Measurements from ENCODE around the gene RNF183. TPM values are rescaled to one million over a fixed set of nuclear protein-coding genes. Genes with fewer than 3 reads are reported as not detected.

The RNF183 gene
- total RNA-seq, 1 donor from 2014 or later, result not detected

DNA sequence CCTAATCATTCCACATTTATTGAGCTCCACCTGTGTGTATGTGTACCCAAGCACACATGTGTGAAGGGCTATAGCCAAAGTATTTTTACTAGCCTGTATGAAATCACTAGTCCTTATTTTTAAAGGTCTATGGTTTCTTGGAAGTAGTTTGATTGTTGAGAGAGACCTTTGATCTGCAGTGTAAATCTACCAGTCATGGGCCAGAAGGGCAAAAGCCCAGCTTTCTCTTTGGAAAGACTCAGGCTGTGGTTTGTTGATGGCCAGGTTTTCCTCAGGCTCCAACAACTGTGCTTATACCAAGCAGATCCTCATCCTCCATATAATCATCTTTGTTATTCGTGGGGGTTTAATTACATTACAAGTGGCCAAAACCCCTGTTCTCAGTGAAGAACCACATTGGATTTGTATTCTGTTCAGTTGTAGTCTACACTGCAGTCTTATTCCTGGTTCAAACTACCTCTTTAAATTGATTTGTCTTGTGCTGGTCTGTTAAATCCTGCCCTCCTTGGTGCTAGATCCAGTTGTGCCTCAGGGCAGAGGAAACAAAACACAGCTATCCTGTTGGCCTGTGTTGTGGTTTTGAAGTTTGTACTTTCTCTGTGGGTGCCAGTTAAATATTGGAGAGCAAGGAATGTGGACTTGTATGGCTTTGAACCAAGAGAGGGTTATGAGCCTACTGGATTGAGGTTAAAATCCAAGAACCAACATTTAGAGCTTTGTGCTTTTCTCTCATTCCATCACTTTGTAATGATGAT is 41.1 kb downstream of the RNF183 start:
- H3K27ac Mint-ChIP-seq (ENCODE audit: unreplicated experiment), result no peak overlapping the region
- peaks cover 15% of the 10 kb centered on the region for H3K36me3 Mint-ChIP-seq (ENCODE audit: low read depth)
- H3K4me3 Mint-ChIP-seq, result no peak overlapping the region
- TF ChIP-seq, protein P1, sequence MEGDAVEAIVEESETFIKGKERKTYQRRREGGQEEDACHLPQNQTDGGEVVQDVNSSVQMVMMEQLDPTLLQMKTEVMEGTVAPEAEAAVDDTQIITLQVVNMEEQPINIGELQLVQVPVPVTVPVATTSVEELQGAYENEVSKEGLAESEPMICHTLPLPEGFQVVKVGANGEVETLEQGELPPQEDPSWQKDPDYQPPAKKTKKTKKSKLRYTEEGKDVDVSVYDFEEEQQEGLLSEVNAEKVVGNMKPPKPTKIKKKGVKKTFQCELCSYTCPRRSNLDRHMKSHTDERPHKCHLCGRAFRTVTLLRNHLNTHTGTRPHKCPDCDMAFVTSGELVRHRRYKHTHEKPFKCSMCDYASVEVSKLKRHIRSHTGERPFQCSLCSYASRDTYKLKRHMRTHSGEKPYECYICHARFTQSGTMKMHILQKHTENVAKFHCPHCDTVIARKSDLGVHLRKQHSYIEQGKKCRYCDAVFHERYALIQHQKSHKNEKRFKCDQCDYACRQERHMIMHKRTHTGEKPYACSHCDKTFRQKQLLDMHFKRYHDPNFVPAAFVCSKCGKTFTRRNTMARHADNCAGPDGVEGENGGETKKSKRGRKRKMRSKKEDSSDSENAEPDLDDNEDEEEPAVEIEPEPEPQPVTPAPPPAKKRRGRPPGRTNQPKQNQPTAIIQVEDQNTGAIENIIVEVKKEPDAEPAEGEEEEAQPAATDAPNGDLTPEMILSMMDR (conservative IDR thresholded peaks at IDR 0.05), result no peak
- H3K4me1 Mint-ChIP-seq, result no peaks in the 10 kb centered on the region
- no peak for DNase-seq (ENCODE audit: low read depth, low spot score)
- no peaks in the 10 kb centered on the region for H3K27me3 Mint-ChIP-seq (ENCODE audit: low read depth)
- H3K9me3 Mint-ChIP-seq, result no peaks in the 10 kb centered on the region

DNA sequence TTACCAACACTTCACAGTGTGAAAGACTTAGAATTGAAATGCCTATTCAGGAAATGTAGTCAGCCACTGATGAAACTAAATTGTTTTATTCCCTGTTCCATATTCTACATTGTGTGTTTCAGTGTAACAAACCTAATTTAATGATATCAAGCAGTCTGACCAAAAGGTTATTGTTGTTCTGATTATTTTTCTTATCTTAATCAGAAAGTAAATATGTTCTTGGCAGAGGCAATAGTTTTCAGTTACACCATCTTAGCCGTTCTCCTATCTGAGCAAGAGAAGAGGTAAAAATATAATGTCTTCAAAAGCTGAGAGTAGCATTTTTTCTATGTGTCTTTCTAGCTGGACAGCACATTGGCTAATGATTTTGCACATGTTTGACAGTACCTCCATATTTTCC is 44.9 kb downstream of the RNF183 start:
- H3K36me3 Mint-ChIP-seq (ENCODE audit: low read depth), result peaks cover 10% of the 10 kb centered on the region
- TF ChIP-seq, protein P1 (conservative IDR thresholded peaks at IDR 0.05), result no peak
- no peaks in the 10 kb centered on the region for H3K27me3 Mint-ChIP-seq (ENCODE audit: low read depth)

DNA sequence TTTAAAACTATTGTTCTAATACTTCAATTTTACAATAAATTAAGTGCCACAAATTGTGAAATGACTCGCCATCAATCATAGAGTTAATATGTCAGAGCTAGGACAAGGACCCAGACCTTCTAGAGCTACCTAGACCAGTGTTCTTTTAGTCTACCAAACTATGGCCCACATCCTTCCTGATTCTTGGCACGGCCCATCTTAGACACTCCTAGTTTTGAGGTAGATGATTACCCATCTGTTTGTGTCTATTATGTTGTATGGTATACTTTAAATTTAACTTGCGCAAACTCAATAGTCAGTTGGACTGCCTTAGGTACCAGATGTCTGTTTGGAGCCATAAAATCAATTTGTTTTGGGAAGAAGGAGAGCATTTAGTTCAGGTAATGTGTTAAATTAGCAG is 45.3 kb downstream of the RNF183 start:
- peaks cover 10% of the 10 kb centered on the region for H3K36me3 Mint-ChIP-seq (ENCODE audit: low read depth)
- H3K4me1 Mint-ChIP-seq, result no peaks in the 10 kb centered on the region
- no peak overlapping the region for H3K4me3 Mint-ChIP-seq
- H3K27ac Mint-ChIP-seq (ENCODE audit: unreplicated experiment), result no peak overlapping the region
- H3K9me3 Mint-ChIP-seq, result no peaks in the 10 kb centered on the region
- no peak for DNase-seq (ENCODE audit: low read depth, low spot score)
- no peaks in the 10 kb centered on the region for H3K27me3 Mint-ChIP-seq (ENCODE audit: low read depth)
- TF ChIP-seq, protein P1 (conservative IDR thresholded peaks at IDR 0.05), result no peak

More for the DNA sequence above, 44.9 kb downstream of the RNF183 start:
- no peaks in the 10 kb centered on the region for H3K4me1 Mint-ChIP-seq
- no peak for DNase-seq (ENCODE audit: low read depth, low spot score)
- no peak overlapping the region for H3K27ac Mint-ChIP-seq (ENCODE audit: unreplicated experiment)
- no peaks in the 10 kb centered on the region for H3K9me3 Mint-ChIP-seq
- H3K4me3 Mint-ChIP-seq, result no peak overlapping the region

DNA sequence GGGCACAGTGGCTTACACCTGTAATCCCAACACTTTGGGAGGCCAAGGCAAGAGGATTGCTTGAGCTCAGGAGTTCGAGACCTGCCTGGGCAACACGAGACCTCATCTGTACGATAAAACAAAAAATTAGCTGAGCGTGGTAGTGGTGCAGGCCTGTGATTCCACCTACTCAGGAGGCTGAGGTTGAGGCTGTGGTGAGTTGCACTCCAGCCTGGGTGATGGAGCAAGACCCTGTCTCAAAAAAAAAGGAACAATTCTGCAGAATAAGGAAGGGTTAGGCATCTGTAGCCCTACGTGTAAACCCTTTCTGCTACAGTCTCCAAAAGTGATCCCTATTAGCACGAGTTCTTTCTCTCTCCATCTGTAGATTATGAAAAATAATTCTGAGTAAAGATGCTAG is 47.7 kb downstream of the RNF183 start:
- TF ChIP-seq, protein P1 (conservative IDR thresholded peaks at IDR 0.05), result no peak
- DNase-seq (ENCODE audit: low read depth, low spot score), result no peak
- Mint-ChIP-seq H3K4me1 (no peaks in the 10 kb centered on the region), H3K9me3 (peaks cover 2% of the 10 kb centered on the region), H3K4me3 (no peak overlapping the region), H3K36me3 (ENCODE audit: low read depth) (peaks cover 14% of the 10 kb centered on the region), H3K27ac (ENCODE audit: unreplicated experiment) (no peak overlapping the region), H3K27me3 (ENCODE audit: low read depth) (no peaks in the 10 kb centered on the region)

DNA sequence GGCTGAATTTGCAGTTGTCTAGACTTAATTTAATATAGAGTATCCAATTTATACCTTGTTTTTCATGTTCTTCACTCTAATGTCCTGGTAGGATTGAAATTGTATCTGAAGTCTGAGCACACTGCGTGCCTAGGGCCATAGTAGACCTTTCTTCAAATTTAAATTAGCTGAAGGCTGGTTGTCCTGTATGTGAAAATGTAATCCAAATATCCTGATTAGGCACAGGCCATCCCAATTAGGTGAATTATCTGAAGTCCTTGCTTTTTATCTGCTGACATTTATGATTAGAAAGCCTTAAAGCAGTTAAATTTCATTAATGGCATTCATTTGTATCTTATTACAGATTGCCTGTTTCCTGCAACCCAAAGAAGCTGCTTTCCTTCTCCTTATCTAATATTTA is 48.2 kb downstream of the RNF183 start:
- Mint-ChIP-seq H3K9me3 (peaks cover 2% of the 10 kb centered on the region), H3K27me3 (ENCODE audit: low read depth) (no peaks in the 10 kb centered on the region), H3K27ac (ENCODE audit: unreplicated experiment) (no peak overlapping the region), H3K4me1 (no peaks in the 10 kb centered on the region), H3K4me3 (no peak overlapping the region), H3K36me3 (ENCODE audit: low read depth) (peaks cover 11% of the 10 kb centered on the region)
- TF ChIP-seq, protein P1 (conservative IDR thresholded peaks at IDR 0.05), result no peak
- DNase-seq (ENCODE audit: low read depth, low spot score), result no peak
